HG03066 (cell line): Measurements from ENCODE around the gene NPAS3.

ENCODE experiments used
- ATAC-seq: cut with Tn5 transposase; IDR thresholded peaks from one replicate; pipeline ENCODE4 v1.9.1; 2021; ENCODE audit warnings: low read depth; ENCODE audit not compliant: unreplicated experiment

Gene NPAS3

GRCh38 chr14:33491112-33491511 is 552.4 kb downstream of the NPAS3 start:
- ATAC-seq, result no peak

GRCh38 chr14:33492491-33492890 is 553.8 kb downstream of the NPAS3 start:
- no peak for ATAC-seq

- ATAC-seq, result no peak
These were observed 554.6 kb downstream of the NPAS3 start for GRCh38 chr14:33493266-33493665.

GRCh38 chr14:33493990-33494389 is 555.3 kb downstream of the NPAS3 start:
- ATAC-seq, result no peak

- ATAC-seq, result no peak
These were observed 561.0 kb downstream of the NPAS3 start for GRCh38 chr14:33499687-33500086.

GRCh38 chr14:33504246-33505099 is 565.8 kb downstream of the NPAS3 start:
- no peak for ATAC-seq

GRCh38 chr14:33505266-33505962 is 566.7 kb downstream of the NPAS3 start:
- no peak for ATAC-seq

GRCh38 chr14:33505963-33506329 is 567.3 kb downstream of the NPAS3 start:
- no peak for ATAC-seq

- no peak for ATAC-seq
These were observed 569.7 kb downstream of the NPAS3 start for GRCh38 chr14:33508126-33509062.

- ATAC-seq, result no peak
These were observed 570.8 kb downstream of the NPAS3 start for GRCh38 chr14:33509454-33509853.

- ATAC-seq, result no peak
These were observed 571.4 kb downstream of the NPAS3 start for GRCh38 chr14:33510063-33510481.

- ATAC-seq, result no peak
These were observed 572.3 kb downstream of the NPAS3 start for GRCh38 chr14:33510991-33511390.

GRCh38 chr14:33511851-33512640 is 573.4 kb downstream of the NPAS3 start:
- no peak for ATAC-seq

GRCh38 chr14:33515441-33515840 is 576.8 kb downstream of the NPAS3 start:
- no peak for ATAC-seq

- ATAC-seq, result no peak
These were observed 577.2 kb downstream of the NPAS3 start for GRCh38 chr14:33515899-33516298.

- no peak for ATAC-seq
These were observed 578.3 kb downstream of the NPAS3 start for GRCh38 chr14:33516898-33517436.

GRCh38 chr14:33521192-33521591 is 582.5 kb downstream of the NPAS3 start:
- no peak for ATAC-seq

GRCh38 chr14:33524244-33524643 is 585.6 kb downstream of the NPAS3 start:
- no peak for ATAC-seq

- ATAC-seq, result no peak
These were observed 586.9 kb downstream of the NPAS3 start for GRCh38 chr14:33525626-33526025.
